SK-N-SH treated with all-trans-retinoic acid at 6 μM for 48 hours (cell line): ENCODE results near the gene PPFIBP1.

ENCODE experiments used
- ATAC-seq: fragments of 200-7000 bp; cut with Tn5 transposase; 3 replicates; pipeline ENCODE4 v1.9.1; 2020; ENCODE audit warnings: mild to moderate bottlenecking, moderate library complexity
- BACH2 ChIP-seq: fragments of 250-450 bp; sonication (Bioruptor Pico); IDR thresholded peaks from 2 replicates; pipeline ENCODE4 v1.9.0; 2021; ENCODE audit warnings: mild to moderate bottlenecking, borderline replicate concordance
- CREB5 ChIP-seq: fragments of 250-450 bp; sonication (Bioruptor Pico); IDR thresholded peaks from 2 replicates; pipeline ENCODE4 v1.5.1; 2020; ENCODE audit warnings: low read depth, mild to moderate bottlenecking, moderate library complexity
- ESRRG ChIP-seq: fragments of 250-450 bp; sonication (Bioruptor Pico); IDR thresholded peaks from 2 replicates; pipeline ENCODE4 v1.6.1; 2021; ENCODE audit warnings: mild to moderate bottlenecking
- GLIS3 ChIP-seq: fragments of 250-450 bp; sonication (Bioruptor Pico); IDR thresholded peaks from 2 replicates; pipeline ENCODE4 v1.5.0; 2020; ENCODE audit warnings: mild to moderate bottlenecking, moderate library complexity
- ISL1 ChIP-seq: fragments of 250-450 bp; sonication (Bioruptor Pico); IDR thresholded peaks from 2 replicates; pipeline ENCODE4 v2.1.2; 2022; ENCODE audit warnings: mild to moderate bottlenecking, moderate library complexity
- OSR1 ChIP-seq: fragments of 250-450 bp; sonication (Bioruptor Pico); IDR thresholded peaks from 2 replicates; pipeline ENCODE4 v1.8.0; 2022; ENCODE audit warnings: moderate library complexity, mild to moderate bottlenecking, inconsistent platforms
- POU6F1 ChIP-seq: fragments of 250-450 bp; sonication (Bioruptor Pico); IDR thresholded peaks from 2 replicates; pipeline ENCODE4 v1.8.0; 2021; ENCODE audit warnings: low read depth, mild to moderate bottlenecking, moderate library complexity, borderline replicate concordance
- PPARA ChIP-seq: fragments of 250-450 bp; sonication (Bioruptor Pico); IDR thresholded peaks from 2 replicates; pipeline ENCODE4 v1.5.0; 2020; ENCODE audit warnings: mild to moderate bottlenecking, borderline replicate concordance
- RARB ChIP-seq: fragments of 250-450 bp; sonication (Bioruptor Pico); IDR thresholded peaks from 2 replicates; pipeline ENCODE4 v1.8.0; 2021; ENCODE audit warnings: mild to moderate bottlenecking, moderate library complexity
- SNAI2 ChIP-seq: fragments of 250-450 bp; sonication (Bioruptor Pico); IDR thresholded peaks from 2 replicates; pipeline ENCODE4 v1.5.0; 2020; ENCODE audit warnings: mild to moderate bottlenecking, moderate library complexity
- ZC3H10 ChIP-seq: fragments of 250-450 bp; sonication (Bioruptor Pico); IDR thresholded peaks from 2 replicates; pipeline ENCODE4 v1.5.1; 2021; ENCODE audit warnings: mild to moderate bottlenecking, moderate library complexity
- ZFP3 ChIP-seq: fragments of 250-450 bp; sonication (Bioruptor Pico); IDR thresholded peaks from 2 replicates; pipeline ENCODE4 v1.5.0; 2020; ENCODE audit warnings: mild to moderate bottlenecking, moderate library complexity
- ZFP30 ChIP-seq: fragments of 450-650 bp; formaldehyde crosslinking; IDR thresholded peaks from 2 replicates; pipeline ENCODE4 v1.5.0; 2022; ENCODE audit warnings: mild to moderate bottlenecking, moderate library complexity
- ZNF565 ChIP-seq: fragments of 450-650 bp; formaldehyde crosslinking; conservative IDR thresholded peaks from 2 replicates; pipeline ENCODE4 v1.5.0; 2020; ENCODE audit warnings: low read depth, mild to moderate bottlenecking, moderate library complexity
- ZNF70 ChIP-seq: fragments of 450-650 bp; formaldehyde crosslinking; IDR thresholded peaks from 2 replicates; pipeline ENCODE4 v1.5.0; 2020; ENCODE audit warnings: mild to moderate bottlenecking, moderate library complexity
- ZNF8 ChIP-seq: fragments of 450-650 bp; formaldehyde crosslinking; IDR thresholded peaks from 2 replicates; pipeline ENCODE4 v1.5.0; 2020; ENCODE audit warnings: mild to moderate bottlenecking, moderate library complexity
- TF ChIP-seq, protein P1 (sequence below): fragments of 250-450 bp; sonication (Bioruptor Pico); IDR thresholded peaks from 2 replicates; pipeline ENCODE4 v1.5.0; 2020; ENCODE audit warnings: mild to moderate bottlenecking, moderate library complexity
- TF ChIP-seq, protein P2 (sequence below): fragments of 250-450 bp; sonication (Bioruptor Pico); IDR thresholded peaks from 2 replicates; pipeline ENCODE4 v1.8.0; 2020; ENCODE audit warnings: mild to moderate bottlenecking, moderate library complexity, borderline replicate concordance

PPFIBP1 gene

GRCh38 chr12:27564612-27565213 is 40.7 kb downstream of the PPFIBP1 start:
- TF ChIP-seq, protein P1, sequence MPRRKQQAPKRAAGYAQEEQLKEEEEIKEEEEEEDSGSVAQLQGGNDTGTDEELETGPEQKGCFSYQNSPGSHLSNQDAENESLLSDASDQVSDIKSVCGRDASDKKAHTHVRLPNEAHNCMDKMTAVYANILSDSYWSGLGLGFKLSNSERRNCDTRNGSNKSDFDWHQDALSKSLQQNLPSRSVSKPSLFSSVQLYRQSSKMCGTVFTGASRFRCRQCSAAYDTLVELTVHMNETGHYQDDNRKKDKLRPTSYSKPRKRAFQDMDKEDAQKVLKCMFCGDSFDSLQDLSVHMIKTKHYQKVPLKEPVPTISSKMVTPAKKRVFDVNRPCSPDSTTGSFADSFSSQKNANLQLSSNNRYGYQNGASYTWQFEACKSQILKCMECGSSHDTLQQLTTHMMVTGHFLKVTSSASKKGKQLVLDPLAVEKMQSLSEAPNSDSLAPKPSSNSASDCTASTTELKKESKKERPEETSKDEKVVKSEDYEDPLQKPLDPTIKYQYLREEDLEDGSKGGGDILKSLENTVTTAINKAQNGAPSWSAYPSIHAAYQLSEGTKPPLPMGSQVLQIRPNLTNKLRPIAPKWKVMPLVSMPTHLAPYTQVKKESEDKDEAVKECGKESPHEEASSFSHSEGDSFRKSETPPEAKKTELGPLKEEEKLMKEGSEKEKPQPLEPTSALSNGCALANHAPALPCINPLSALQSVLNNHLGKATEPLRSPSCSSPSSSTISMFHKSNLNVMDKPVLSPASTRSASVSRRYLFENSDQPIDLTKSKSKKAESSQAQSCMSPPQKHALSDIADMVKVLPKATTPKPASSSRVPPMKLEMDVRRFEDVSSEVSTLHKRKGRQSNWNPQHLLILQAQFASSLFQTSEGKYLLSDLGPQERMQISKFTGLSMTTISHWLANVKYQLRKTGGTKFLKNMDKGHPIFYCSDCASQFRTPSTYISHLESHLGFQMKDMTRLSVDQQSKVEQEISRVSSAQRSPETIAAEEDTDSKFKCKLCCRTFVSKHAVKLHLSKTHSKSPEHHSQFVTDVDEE (CRISPR knock-in tag) = no peak
- TF ChIP-seq BACH2 (CRISPR knock-in tag) (no peak), POU6F1 (CRISPR knock-in tag) (no peak), GLIS3 (CRISPR knock-in tag) (no peak), ZFP3 (CRISPR knock-in tag) (peak; percentile 33; the same call in 1 of the 2 replicates), CREB5 (no peak), SNAI2 (no peak), ZFP30 (CRISPR knock-in tag) (no peak), ZNF70 (CRISPR knock-in tag) (no peak), ISL1 (CRISPR knock-in tag) (peak; percentile 11; the same call in 1 of the 2 replicates), ZC3H10 (CRISPR knock-in tag) (no peak), ZNF8 (no peak), RARB (CRISPR knock-in tag) (no peak), ESRRG (CRISPR knock-in tag) (no peak), ZNF565 (CRISPR knock-in tag) (no peak)
- TF ChIP-seq, protein P2, sequence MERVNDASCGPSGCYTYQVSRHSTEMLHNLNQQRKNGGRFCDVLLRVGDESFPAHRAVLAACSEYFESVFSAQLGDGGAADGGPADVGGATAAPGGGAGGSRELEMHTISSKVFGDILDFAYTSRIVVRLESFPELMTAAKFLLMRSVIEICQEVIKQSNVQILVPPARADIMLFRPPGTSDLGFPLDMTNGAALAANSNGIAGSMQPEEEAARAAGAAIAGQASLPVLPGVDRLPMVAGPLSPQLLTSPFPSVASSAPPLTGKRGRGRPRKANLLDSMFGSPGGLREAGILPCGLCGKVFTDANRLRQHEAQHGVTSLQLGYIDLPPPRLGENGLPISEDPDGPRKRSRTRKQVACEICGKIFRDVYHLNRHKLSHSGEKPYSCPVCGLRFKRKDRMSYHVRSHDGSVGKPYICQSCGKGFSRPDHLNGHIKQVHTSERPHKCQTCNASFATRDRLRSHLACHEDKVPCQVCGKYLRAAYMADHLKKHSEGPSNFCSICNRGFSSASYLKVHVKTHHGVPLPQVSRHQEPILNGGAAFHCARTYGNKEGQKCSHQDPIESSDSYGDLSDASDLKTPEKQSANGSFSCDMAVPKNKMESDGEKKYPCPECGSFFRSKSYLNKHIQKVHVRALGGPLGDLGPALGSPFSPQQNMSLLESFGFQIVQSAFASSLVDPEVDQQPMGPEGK = no peak
- TF ChIP-seq, all 23 proteins: peak for 2
- ATAC-seq = peak; percentile 67

- no peak for TF ChIP-seq CREB5
- no peak for TF ChIP-seq PPARA (CRISPR knock-in tag)
- TF ChIP-seq, all 23 proteins: peak for 0
- no peak for ATAC-seq
Measured at GRCh38 chr12:27566159-27566558, 42.2 kb downstream of the PPFIBP1 start.

GRCh38 chr12:27566626-27567025 is 42.6 kb downstream of the PPFIBP1 start:
- no peak for ATAC-seq
- TF ChIP-seq SNAI2 = no peak
- no peak for TF ChIP-seq ZNF8
- TF ChIP-seq OSR1 = no peak

GRCh38 chr12:27571463-27571862 is 47.5 kb downstream of the PPFIBP1 start:
- no peak; the same call in 2 of the 3 replicates for ATAC-seq
- TF ChIP-seq ZFP30 (CRISPR knock-in tag) (no peak), ESRRG (CRISPR knock-in tag) (no peak)
